TTC549 (cell line): ENCODE results near the gene WAPL.

Experiments
- FAIRE-seq: peaks from 2 replicates; lab custom pipeline; 2012; peaks lifted over from hg19 to GRCh38; lab: Jason Lieb, UNC

WAPL gene

DNA sequence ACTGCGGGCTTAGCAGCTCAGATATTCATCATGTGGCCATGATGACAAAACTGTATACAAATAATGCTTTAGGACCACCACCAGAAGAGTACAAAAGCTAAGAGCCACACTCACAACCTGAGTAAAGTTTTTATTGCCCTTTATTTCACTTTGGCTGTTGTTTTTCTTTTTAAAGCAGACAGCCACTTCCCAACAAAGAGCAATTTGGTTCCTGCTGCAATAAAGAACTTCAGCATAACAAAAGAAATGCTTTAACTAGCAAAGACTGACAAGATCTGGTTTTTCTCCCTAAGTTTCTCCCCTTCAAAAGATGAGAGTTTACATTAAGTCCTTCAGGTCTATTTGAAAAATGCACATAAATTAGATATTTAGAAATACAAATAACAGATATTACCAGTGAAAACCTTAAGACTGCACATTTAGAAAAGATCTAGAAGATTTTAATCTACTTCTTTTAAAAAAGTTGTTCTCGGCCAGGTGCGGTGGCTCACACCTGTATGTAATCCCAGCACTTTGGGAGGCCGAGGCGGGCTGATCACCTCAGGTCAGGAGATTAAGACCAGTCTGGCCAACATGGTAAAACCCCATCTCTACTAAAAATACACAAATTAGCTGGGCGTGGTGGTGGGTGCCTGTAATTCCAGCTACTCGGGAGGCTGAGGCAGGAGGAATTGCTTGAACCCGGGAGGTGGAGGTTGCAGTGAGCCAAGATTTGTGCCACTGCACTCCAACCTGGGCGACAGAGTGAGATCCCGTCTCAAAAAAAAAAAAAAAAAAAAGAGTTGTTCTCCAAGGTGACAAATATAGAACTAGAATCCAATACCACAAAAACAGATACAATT, 59.4 kb downstream of the WAPL start:
- FAIRE-seq: no peak

DNA sequence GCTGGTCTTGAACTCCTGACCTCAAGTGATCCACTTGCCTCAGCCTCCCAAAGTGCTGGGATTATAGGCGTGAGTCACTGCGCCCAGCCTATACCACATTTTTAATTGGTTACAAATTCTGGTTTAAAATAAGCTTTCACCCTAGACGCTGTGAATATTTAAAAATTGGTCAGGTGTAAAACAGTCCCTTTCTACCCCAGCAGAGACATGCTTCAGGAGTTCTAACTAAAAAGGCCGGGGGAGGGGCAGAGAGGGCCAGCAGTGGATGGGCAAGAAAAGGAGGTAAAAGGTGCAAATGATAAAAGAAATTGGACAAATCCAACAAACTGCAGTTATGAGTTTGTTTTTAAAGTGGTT, 70.0 kb downstream of the WAPL start:
- FAIRE-seq: no peak

DNA sequence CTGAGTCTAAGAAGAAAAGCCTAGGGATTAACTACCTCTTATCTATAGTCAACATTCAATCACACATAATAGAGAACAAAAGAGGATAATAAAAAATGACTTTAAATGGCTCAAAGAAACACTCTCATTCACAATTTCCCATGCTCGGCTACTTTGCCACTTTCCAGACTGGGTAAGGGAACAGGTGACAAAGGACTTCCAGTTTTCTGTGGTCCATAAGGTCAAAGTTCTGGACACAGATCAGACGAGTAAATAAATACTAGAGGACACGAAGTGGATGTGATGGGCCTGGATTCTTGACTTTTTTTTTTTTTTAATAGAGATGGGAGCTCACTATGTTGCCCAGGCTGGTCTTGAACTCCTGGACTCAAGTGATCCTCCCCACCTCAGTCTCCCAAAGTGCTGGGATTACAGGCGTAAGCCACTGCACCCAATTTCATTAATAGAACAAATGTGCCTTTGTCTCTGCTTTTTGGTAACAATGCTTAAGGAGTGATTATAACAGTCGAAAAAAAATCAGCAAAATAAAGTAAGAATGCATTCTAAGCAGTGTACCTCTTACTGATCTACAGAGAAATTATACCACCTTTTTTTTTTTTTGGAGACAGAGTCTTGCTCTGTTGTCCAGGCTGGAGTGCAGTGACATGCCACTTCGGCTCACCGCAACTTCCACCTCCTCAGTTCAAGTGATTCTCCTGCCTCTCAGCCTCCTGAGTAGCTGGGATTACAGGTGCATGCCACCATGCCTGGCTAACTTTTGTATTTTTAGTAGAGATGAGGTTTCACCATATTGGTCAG, 70.6 kb downstream of the WAPL start:
- no peak for FAIRE-seq

DNA sequence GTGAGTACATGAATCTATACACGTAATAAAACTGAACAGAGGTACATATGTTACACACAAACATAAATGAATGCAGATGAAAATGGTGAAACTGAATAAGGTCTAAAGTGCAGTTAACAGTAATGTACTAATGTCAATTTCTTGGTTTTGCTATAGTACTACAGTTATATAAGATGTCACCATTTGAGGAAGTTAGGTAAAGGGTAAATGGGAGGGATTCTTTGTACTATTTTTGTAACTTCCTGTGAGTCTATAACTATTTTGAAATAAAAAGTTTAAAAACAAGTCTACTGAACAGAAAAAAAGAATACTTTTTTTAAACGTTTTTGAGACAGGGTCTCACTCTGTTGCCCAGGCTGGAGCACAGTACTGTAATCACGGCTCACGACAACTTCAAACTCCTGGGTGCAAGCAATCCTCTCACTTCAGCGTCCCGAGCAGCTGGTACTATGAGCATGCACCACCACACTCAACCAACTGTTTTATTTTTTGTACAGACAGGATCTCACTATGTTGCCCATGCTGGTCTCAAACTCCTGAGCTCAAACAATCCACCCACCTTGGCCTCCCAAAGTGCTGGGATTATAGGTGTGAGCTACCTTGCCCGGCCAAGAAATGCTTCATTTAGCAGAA, 71.5 kb downstream of the WAPL start:
- no peak for FAIRE-seq

DNA sequence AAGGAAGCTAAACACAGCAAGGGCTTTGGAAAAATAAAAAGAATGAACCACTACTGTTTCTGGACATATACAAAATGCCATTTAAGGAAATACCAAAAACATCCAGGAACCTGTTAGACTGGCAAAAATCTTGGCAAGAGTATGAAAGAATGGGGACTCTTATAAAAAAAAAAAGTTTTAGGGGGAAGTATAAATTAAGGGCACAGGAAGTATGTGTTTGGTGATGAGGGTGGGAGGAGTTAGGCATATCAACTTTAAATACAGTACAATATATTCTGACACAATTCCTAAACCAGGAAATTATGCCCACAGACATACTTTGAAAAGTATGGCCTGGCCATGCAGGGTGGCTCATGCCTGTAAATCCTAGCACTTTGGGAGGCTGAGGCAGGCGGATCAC, 74.2 kb downstream of the WAPL start:
- no peak for FAIRE-seq

DNA sequence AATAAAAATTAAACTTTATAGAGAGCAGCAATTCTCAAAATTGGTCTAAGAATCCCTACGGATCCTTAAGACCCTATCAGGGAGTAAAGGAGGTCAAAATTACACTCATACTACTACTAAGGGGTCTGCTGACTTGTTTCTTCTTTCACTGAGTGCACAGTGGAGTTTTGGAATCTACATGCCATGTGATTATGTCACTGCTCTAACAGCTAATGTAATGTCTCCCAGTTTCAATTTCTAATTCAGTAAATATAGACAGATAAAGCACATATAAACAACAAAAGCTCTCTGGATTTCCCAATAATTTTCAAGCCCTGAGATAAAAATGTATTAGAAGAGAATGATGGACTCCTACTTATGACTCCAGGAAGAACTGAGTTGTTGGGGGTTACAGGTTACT, 74.6 kb downstream of the WAPL start:
- no peak for FAIRE-seq

DNA sequence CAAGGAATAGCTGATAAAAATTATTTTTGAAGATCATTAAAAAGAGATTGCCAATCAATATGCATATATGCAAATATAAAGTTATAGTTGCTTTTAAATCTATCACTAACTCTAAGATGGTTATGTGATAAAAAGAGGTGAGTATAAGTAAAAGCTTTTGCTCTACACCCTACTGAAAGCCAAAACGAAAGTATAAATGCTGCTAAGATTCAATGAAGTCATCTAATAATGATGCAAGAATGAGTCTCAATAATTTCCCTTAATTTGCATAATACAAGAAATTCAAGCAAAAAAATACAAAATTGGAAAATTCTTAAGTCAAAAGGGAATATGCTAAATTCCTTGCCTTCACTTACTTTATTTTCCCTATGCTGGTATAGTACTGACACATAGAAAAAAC, 75.2 kb downstream of the WAPL start:
- FAIRE-seq: no peak

DNA sequence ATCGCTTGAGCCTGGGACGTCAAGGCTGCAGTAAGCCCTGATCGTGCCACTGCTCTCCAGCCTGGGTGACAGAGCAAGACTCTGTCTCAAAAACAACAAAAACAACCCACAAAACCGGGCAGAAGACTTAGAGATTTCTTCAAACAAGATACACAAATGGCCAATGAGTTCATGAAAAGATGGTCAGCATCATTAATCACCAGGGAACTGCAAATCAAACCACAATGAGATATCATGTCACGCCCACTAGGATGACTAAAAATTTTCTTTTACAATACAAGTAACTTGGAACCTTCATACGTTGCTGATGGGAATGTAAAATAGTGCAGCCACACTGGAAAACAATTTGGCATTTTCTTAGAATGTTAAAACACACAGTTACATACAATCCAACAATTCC, 77.7 kb downstream of the WAPL start:
- FAIRE-seq: no peak

DNA sequence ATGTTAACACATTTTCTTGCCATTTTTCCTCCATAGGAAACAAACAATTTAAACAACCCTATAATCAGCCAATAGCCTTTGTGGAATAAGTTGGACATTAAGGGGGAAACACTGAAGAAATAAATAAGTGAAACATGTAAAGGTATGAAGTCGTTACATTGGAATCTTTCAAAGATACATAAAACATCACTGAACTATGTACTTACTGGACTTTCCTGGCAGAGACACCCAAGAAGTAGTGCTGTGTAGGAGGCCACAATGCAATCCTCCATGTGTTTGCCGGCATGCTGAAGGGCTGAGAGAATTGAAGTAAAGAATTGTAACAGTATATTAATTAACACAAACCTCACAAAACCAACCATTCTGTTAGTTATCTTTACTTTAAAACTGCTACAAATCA, 78.5 kb downstream of the WAPL start:
- FAIRE-seq: no peak

DNA sequence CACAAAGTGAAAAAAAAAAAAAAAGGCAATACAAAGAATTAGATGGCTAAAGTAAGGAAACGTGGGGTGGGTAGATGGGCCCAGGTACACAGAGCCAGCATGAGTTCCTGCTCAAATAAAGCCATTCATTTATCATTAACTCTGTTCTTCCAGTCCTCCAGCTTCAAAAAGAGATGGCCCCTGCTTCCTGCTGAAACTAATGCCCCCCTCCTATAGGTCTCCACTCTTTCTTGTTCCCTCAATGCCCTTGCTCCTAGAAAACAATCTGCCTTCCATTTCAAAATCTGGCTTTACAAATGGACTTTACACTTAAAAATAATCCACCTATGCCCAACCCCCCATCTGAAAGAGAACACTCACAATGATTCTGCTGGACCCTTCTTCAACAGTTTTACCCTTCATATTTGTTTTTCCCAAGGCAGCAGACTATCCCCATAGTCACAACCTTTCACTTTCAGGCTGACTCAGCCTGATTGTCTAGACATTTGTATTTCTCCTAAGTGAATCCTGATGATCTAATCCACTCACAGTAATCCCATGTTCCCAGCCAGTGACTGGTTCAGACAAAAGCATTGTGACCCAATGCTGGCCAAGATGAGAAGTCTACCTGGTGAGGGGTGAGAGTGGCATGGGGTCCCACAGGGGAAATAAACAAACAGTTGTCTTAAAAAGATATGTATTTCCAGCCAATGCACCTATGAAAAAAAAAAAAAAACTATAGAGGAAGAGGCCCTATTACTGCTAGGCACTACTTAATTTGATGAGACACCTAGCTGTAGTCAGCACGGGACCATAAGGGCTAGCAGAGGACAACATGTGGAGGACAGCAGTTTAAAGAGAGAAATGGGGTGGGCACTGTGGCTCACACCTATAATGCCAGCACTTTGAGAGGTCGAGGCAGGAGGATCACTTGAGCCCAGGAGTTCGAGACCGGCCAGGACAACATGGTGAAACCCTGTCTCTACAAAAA, 80.4 kb downstream of the WAPL start:
- no peak for FAIRE-seq

DNA sequence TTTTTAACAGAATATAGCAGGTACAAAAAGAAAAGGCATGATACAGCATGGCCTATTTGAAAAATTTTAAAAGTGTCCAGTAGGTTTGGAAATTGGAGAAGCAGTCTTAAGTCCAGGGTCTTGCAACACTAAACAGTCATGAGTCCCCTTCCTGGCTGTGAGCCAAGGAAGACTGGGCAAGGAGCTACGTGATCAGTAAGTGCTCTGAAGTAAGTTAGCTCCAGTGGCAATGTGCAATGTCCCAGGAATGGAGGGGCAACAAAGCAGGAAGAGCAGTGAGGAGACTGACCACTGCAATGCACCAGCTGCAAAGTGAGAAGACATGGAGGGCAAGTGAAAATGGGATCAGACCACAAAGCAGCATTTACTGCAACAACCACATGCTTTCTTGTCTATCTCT, 82.0 kb downstream of the WAPL start:
- no peak for FAIRE-seq

DNA sequence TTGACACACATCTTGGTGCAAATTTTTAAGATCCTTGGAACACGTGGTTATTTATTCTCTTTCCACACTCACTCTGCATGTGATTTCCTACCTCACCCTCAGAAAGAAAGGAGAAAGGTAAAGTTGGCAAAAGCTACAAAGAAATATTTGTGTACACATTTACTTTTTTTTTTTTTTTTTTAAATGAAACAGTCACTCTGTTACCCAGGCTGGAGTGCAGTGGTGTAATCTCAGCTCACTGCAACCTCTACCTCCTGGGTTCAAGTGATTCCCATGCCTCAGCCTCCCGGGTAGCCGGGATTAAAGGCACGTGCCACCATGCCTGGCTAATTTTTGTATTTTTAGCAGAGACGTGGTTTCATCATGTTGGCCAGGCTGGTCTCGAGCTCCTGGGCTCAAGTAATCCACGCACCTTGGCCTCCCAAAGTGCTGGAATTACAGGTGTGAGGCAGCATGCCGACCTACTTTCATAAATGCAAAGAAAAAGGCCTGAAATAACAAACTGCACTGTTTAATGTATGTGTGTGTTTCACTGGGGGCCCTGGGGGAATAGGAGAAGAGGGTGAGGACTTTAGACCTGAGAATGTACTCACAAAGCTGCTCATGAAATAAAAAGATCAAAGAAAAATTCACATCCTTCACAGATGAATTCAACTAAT, 83.4 kb downstream of the WAPL start:
- FAIRE-seq: no peak

DNA sequence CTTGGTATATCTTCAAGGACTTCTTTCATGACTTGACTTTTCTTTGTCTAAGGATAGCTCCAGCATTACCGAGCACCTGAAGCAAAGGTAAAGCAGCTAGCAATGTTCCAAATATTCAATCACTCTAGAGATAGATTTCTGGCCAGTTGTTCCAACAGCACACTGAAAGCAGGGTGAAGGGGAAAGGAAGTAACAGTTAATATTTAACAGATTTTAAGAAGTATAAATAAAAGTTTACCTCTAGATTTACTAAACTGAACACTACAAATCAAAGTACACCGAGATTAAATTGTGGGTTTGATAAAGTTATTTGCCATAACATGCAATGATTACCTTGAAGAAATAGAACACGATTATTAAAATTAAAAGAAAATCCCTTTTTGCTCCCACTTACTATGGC, 84.1 kb downstream of the WAPL start:
- FAIRE-seq: no peak

DNA sequence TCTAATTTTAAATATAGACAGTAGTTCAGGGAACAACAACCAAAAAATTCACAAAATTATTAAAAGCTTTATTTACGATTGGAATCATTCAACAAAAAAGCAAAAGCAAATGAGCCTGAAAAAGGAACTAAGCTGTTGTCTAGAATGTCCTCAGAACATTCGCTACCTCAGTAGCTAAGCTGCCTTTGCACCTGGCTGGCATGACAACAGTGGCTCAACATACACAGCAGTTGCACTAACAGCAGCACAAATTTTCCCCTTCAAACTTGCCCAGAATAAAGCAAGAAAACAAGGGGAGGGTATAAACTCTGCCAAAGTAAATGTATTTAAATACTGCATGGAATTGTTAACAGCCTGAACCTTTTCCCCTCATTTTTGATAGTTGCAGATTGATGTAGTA, 84.6 kb downstream of the WAPL start:
- FAIRE-seq: no peak

DNA sequence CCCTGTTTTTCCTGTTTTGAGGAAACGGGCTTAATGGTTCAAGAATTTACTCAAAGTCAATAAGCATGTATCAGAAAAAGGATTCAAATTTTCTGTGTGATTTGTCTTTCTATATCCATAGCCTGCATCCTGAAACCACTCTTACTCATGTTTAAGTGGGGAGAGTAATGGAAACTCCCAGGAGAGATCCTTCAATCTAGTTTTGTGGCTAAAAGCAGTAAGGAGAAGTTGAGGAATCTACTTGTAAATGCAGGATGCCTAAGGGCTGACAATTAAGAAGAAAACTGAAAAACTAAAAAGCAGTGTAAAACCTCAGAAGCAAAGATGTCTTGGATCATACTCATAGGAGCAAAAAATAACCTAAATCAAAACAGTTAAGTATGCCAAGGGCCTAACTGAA, 86.9 kb downstream of the WAPL start:
- no peak for FAIRE-seq

DNA sequence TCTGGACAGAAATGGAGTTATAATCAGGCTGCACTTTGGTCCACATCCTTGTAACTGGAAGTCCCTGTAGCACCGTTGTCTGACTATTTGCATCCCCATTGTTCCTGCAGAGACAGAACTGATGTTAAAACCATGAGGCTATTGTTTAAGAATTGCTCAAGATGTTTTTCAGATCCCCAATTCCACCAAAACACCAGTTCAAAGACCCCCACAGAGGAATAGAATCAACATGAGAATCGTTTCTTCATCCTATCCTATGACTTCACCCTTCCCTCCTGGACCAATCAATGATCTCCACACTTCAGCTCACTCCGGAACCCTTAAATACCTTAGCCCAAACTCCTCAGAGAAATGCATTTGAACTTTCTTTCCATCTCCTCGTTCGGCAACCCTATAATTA, 97.9 kb downstream of the WAPL start:
- FAIRE-seq: no peak

DNA sequence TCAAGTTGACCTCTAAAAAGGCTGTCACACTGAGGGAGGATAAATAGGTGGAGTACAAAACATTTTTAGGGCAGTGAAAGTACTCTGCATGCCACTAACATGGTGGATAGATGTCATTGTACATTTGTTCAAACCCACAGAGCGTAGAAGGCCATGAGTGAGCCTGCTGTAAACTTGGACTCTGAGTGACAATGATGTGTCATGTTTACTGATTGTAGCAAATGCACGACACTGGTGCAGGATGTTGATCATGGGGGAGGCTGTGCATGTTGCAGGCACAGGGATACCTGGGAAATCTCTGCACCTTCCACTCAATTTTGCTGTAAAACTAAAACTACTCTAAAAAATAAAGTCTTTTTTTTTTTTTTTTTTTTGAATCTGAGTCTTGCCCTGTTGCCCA, 102.5 kb downstream of the WAPL start:
- no peak for FAIRE-seq

DNA sequence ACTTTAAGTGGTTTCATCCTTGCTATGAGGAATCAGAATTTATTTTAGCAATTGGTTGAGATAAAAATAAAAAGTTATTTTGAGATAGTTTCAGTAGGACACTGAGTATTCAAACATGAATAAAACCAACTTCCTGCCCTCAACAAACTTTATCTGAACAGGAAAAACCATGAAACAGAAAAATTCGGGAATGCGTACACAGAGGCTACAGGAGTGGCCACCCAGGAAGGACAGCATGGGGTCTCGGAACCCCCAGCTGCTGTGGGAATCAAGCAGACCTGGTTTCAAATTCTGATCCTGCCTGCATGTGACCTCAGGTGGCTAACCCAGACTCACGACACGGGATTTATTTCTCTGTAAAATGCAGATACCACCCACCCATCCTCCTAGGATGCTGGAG, 106.0 kb downstream of the WAPL start:
- no peak for FAIRE-seq

DNA sequence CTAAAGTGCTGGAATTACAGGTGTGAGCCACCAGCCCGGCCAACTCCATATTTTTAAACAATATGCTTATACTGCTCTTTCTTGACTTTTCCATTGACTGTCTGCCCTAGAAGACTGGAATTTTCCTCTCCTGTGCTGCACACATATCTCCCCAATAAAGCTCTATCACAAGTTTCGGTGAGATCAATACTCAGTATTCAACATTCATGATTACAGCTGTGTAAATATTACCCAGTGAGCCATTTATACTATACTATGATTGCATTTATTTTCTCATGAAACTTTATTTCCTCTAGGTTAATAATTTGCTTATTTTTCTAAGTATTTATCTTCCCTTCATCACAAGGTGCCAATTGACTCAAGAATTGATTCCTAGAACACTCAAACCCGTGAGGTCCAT, 106.5 kb downstream of the WAPL start:
- no peak for FAIRE-seq

DNA sequence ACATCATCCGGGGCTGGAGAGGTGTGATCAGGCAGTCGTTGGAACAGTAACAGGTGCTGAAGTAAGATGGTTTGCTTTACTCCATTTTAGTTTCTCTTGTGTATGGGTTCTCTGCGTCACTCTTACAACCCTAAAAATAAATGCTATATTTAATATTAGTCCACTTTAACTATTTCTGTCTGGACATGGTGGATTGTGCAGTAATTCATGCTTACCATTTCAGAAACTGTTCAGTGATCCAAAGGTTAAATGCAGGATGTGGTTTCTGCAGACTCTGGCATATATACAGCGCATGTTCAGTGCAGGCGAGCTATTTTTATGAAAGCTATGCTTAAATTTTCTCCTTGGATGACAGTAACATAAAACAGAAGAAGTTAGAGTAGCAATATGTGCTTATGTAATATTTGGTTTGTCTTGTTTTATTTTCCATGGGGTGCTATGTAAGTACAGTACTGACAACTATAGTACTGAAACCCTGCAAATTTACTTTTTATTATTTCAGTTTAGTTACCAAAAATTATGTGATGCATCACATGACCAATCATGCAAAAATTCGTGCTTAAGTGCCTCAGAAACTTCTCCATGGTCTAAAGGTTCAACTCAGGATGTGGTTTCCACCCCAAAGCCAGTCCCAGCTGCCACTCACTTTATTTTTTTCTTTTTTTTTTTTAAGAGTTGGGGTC, 108.4 kb downstream of the WAPL start:
- FAIRE-seq: no peak
